GM19463 (cell line): Measurements from ENCODE around the gene OR6B1.
"Not testable (repeated sequence)": the region's sequence is repeated elsewhere in the genome, so short reads cannot be mapped to it uniquely, and the experiment has no call there.

Experiments used
- ATAC-seq: cut with Tn5 transposase; IDR thresholded peaks from one replicate; pipeline ENCODE4 v1.9.1; 2021; ENCODE audit warnings: mild to moderate bottlenecking, moderate library complexity; ENCODE audit not compliant: unreplicated experiment

The OR6B1 gene

DNA sequence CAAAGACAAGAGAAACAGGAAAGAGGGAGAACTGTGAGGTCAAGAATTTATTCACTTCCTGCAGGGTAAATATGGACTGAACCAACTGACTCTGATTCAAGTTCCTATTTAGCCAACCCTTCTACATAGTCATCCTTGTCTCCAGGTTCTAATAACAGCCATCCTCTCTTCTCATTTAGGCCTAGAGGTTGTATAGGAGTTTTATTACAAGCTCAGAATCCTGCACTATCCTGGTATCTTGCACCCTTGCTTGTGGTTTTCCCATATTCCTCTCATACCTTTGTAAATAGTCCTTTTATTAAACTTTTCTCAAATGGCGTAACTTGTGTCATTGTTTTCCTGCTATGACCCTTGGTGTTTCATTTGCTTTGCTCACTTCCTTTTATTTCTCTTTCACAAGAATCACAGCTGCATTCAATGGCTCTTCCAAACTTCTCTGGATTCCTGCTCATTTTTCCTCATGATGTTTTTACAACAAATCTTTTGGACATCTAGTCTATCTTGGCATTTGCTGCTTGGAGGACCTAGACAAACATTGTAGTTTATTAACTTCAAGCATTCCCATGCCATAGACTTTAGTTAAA is 36.3 kb downstream of the OR6B1 start:
- ATAC-seq: no peak

DNA sequence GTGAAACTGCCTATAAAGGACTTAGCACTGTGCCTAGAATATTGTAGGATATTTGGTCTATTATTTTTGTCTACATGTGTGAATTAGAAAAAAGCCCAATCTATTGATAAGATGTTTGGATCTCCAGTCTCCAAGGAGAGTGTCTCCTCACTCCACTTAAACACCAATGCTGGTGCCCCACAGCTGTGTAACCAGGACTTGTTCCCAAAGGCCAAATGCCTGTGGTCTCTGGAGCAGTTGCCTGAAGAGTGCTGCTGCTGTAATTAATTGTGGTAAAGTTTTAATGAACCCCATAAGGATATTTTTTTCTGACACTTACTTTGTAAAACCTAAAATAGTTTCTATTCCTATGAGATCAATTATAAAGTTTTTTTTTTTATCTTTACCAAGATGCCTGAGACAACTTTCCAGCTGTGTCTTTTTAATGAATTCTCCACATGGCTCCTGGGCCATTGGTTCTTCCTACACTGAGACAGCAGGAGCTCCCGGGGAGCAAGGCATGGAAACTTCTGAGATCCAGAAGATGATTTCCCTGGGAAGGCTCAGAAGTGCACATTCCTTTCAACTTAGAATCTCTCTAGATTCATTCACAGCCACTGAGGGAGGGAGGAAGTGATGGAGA is 37.4 kb downstream of the OR6B1 start:
- ATAC-seq: no peak

DNA sequence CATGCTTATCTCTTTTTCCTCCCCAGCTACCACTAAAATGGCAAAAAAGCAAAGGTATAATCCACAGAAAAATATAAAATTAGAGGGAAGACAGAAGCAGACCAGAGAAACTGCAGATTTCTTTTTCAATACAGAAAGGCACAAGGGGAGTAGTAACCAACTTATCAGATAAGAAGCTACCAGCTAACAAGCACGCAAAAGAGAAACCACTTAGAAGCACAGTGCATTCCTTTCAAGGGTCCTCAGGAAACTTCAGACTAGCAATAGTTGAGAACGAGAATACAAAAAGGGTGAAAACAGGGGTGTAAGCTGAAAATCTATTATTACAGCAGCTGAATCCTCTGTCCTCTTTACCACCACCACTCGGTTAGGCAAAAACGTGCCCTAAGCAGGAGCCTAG is 38.8 kb downstream of the OR6B1 start:
- ATAC-seq: no peak

DNA sequence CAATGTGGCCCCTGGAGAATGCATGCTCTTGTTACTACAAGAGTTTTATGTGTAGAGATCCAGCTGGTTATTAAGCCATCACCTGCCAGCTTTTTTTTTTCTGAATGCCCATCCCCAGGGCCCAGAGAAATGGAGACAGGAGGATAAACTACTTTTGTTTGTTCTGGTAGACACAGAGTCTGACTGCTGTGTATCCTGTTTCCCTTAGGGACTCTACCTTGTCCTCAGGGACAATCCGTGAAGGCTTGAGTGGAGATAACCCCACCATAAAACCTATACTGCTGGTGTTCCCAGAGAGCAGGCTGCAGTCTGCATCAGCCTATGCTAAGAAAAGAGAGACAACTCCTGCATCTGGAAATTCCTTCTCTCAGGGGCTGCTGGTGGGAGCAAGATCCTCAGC is 48.5 kb downstream of the OR6B1 start, which contains the start of gene OR2A5:
OR2A5 (plus strand) TSS at position 301 of the 400 bp plus-strand sequence. CDS start 1,454 bp downstream, outside the sequence.
- ATAC-seq: no peak

DNA sequence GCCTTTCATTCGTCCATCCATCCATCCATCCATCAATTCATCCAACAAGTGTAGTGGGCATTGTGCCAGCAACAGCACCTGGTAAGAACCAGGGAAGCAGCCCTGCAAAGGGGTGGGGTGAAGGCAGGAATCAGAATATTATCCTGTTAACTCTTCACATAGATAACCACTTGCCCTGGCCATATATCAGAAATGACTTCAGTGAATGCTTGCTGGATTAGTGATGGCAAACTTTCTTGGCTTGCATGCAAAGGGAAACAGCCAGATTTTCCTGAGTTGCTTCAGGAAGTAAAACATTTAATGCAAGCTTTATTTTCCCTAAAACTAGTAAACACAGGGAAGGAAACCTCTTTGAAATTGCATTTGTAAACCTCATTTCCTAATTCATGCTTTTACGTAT is 49.4 kb downstream of the OR6B1 start:
- ATAC-seq: no peak

DNA sequence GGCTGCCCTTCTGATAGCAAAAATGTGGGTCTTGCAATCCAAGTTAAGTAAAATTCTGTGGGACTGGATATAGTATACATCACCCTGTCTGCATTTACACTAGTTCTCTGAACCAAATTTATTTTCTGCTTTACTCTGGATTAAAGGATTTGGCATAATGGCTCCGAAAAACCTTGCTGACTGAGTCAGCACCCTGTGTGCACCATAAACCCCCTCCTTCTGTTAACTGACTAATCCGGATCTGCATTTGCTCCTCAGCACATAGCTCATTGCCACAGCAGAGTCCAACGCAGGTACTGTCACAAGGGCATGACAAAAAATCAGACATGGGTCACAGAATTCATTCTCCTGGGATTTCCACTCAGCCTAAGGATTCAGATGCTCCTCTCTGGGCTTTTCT is 50.0 kb downstream of the OR6B1 start:
- ATAC-seq: no peak

DNA sequence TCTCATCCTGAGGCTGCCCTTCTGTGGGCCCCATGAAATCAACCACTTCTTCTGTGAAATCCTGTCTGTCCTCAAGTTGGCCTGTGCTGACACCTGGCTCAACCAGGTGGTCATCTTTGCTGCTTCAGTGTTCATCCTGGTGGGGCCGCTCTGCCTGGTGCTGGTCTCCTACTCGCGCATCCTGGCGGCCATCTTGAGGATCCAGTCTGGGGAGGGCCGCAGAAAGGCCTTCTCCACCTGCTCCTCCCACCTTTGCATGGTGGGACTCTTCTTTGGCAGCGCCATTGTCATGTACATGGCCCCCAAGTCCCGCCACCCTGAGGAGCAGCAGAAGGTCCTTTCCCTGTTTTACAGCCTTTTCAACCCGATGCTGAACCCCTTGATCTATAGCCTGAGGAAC is 50.8 kb downstream of the OR6B1 start:
- not testable (repeated sequence) for ATAC-seq

DNA sequence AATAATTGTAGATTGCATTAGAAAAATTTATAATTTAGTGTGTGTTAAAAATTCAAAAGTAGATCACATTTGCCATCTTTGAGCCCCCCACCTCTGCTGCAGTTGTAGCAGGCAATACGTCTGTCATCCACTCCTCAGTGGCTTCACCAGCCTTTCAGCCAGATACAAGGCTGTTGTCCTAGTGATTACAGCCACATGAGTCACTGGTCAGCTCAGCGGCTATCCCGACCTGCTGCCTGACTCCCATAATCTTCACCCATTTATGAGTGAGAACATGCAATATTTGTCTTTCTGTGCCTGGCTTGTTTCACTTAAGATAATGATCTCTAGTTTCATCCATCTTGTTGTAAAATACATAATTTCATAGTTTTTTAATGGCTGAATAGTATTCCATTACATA is 57.8 kb downstream of the OR6B1 start:
- no peak for ATAC-seq
